PC-3 (cell line): Measurements from ENCODE around the gene KIAA0513.

Source experiments
- CTCF ChIP-seq: fragments of 300-600 bp; sonication (generic); conservative IDR thresholded peaks from 2 replicates; pipeline ENCODE4 v1.5.1; 2017; ENCODE audit warnings: antibody characterized with exemption, low read depth, mild to moderate bottlenecking, low read length
- EZH2phosphoT487 ChIP-seq: fragments of 300-600 bp; sonication (generic); IDR thresholded peaks from 2 replicates; pipeline ENCODE4 v1.6.1; 2018; ENCODE audit warnings: mild to moderate bottlenecking, antibody characterized with exemption, low read length, borderline replicate concordance

GRCh38 chr16:85045077-85045476, 17.5 kb downstream of the KIAA0513 start:
- TF ChIP-seq CTCF = no peak
- no peak for TF ChIP-seq EZH2phosphoT487
